ENCODE results near the gene GALNT2.

GALNT2 gene

DNA sequence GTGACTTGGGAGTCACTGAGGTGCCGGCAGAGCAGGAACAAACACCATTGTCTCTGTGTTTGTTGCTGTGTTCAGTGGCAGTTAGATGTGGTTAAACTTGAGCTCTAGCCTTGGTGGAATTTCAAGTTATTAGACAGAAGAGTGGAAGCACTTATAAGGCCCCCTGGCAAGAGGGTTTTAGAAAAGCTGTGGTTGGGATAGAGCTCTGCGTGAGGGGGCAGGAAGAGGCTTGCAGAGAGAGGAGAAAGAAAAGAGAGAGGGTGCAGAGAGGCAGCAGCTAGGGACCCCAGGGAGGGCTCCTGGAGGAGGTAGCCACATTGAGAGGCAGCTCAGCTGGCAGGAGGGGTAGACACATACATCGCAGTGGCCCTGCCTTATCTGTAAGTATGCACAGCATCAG lies 128.2 kb downstream of the GALNT2 start:
- no peak for DNase-seq

DNA sequence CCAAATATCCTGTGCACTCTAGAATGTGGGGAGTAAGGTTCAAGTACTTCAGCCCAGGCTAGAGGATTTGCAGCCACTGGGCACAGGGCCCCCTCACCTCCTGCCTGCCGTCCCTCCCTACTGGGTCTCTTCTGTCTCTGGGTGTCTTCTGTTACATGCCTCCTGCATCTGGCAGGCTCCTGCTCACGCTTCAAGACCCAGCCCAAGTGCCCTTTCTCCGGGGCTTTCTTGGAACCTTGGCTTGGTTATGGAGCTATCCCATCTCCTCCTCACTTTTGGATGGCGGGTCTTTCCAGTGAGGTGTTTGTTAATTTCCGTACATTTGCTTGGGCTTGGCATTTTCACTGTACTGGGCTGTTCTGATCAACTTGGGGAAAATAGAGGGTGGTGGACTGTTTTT lies 129.0 kb downstream of the GALNT2 start:
- no peak for DNase-seq

DNA sequence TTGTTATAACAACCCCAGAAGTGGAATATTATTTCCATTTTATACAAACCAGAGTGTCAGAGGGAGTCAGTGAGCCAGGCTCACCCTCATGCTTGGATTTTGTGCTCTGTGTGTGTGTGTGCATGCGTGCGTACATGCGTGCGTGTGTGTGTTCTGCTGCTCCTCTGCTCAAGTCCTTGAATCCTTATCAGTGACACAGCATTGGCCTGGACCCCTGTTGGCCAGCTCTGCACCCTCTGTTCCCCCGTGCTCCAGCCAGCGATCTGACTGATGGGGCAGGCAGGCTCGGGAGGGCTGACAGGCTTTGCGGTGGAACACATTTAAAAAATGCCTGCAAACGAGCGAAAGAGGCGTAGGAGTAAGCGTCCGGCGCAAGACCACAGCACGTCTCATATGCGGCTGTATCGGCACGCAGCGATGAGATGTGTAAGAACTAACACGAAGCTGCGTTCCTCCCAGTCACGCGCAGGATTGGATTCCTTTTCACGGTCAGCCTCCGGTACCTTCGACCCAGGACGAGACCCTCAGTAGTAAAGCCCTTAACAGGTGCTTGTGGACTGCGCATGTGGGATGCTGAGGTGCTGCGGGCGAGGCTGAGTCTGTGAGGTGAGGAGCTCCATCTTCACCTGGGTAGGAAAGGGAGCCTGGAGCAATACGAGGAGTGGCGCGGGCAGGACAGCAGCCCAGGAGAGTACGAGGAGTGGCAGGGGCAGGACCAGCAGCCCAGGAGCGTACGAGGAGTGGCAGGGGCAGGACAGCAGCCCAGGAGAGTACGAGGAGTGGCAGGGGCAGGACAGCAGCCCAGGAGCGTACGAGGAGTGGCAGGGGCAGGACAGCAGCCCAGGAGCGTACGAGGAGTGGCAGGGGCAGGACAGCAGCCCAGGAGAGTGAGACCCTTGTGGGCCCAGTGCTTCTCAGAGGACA lies 130.9 kb downstream of the GALNT2 start:
- DNase-seq = no peak

- no peak for DNase-seq
These were observed 132.0 kb downstream of the GALNT2 start for GRCh38 chr1:230199034-230199433.

DNA sequence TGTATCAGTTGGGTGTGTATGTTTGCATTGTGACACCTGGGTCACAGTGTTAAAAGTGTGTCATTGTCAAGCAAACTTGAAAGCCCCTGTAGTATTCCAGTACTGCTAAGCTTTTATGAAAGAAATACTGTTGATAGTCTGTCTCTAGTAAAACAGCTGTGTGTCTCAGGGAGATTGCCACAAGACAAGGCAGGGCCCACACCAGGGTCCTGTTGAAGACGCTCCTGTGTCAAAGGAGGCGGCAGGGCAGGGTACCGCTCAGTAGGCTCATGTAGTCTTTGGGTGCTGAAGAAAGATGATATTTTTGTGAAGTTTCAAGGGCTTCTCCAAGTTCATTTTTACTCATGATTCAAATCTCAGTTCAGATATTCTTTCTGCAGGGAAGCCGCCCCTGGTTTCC lies 132.5 kb downstream of the GALNT2 start:
- DNase-seq = no peak

DNA sequence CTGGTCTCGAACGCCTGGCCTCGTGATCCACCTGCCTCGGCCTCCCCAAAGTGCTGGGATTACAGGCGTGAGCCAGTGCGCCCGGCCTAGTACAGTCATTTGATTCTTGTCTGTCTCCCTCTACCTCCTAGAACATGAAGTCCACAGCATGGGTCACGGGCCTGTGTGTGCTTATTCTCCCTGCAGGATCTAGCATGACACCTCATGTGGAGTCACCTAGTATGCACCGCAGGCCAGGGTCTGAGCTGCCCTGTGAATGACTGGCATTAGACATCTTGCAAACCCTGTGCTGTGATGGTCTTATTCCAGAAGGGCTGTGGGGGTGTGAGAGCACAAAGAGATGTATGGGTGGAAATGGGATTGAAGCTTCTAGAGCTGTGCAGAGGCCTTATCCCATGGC lies 133.2 kb downstream of the GALNT2 start:
- DNase-seq = no peak

DNA sequence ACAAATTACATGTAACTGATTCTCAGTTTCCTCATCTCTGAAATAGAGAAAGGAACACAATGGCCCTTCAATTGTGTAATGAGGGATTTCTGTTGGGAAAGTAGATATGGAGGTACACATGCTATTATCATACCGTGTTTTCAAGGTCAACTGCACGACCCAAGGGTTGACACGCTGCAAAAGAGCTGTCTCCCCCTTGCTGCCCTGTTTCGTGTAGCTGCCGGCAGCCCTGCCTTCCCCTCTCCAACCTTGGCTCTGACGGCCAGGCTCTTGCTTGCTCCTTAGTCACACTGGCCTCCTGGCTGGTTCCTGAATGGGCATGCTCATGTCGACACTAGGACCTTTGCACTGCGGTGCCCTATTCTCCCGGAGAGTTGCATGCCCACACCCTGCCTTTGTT lies 134.4 kb downstream of the GALNT2 start:
- no peak for DNase-seq

GRCh38 chr1:230204842-230205241 lies 137.8 kb downstream of the GALNT2 start:
- DNase-seq = no peak

GRCh38 chr1:230205719-230206198 lies 138.7 kb downstream of the GALNT2 start:
- DNase-seq = no peak

DNA sequence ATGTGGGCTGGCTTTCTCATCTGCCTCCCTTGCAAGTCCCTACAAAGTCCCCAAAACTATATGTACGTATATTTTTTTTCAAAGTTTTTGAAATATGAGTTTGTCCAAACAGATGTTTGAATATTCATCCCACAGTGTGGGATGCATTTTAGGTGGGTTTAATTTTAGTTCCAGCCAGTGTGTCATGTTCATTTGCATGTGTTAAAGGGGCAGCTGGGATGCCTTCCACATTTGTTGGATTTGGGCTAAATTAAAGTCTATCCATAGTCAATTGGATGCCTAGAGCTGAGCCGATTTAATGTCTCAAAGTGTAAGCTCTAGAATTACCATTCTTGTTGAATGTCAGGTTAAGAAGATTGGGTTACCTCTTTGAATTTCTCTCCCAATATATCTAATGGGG lies 139.2 kb downstream of the GALNT2 start:
- DNase-seq = no peak

DNA sequence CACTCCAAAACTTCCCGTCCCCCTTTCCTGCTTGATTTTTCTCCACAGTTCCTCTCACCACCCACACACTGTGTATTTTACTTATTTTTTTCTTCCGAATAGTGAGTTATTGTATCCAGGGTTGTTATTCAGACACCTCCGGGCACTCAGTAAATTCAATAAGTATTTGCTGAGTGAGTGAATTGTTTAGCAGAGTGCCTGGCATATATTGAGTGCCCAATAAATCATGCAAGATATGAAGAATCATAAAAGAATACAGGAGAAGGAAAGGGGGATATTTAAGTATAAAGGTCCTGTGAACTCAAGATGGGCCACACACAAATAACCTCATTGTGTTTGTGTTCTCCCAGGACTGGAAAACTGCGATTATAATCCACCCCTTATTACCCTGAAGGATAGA lies 139.9 kb downstream of the GALNT2 start:
- DNase-seq = no peak

DNA sequence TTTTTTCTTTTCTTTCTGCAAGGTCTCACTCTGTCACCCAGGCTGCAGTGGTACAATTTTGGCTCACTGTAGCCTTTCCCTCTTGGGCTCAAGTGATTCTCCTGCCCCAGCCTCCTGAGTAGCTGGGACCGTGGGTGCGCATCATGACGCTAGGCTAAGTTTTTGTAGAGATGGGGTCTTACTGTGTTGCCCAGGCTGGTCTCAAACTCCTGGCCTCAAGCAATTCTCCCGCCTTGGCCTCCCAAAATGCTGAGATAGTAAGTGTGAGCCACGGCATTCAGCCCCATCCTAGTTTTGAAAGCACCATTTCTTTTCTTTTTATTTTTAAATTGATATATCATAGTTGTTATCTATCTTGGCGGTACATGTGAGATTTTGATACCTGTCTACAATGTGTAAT lies 140.6 kb downstream of the GALNT2 start:
- no peak for DNase-seq

- no peak for DNase-seq
These were observed 141.7 kb downstream of the GALNT2 start for GRCh38 chr1:230208619-230209261.

GRCh38 chr1:230210326-230210980 lies 143.4 kb downstream of the GALNT2 start:
- DNase-seq = no peak

GRCh38 chr1:230210981-230211336 lies 143.9 kb downstream of the GALNT2 start:
- no peak for DNase-seq

DNA sequence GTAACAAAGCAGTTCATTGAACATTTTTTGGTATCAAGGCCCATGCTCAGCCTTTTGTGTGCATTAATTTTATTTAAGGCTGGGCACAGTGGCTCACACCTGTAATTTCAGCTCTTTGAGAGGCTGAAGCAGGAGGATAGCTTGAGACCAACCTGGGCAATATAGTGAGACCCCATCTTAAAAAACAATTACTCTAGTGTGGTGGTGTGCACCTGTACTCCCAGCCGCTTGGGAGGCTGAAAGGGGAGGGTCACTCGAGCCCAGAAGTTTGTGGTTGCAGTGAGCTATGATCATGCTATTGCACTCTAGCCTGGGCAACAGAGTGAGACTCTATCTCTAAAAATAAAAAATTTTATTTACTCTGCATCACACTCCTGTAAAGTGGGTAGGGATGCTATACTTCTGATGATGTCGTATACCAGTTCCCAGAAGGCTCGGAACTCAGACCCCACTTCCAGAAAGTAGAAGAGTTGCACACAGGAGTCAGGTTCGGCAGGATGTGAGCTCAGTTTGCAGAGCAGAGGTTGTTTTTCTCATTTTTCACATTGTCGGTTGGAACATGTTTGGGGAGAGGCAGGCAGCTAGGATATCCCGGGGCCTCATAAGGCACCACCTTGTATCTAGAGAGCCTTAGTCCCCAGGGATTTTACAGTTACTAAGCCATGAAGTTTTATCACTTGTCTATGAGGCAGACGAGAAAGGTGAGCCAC lies 144.6 kb downstream of the GALNT2 start:
- DNase-seq = no peak

GRCh38 chr1:230212405-230212936 lies 145.4 kb downstream of the GALNT2 start:
- no peak for DNase-seq

GRCh38 chr1:230215031-230215430 lies 148.0 kb downstream of the GALNT2 start:
- peak; percentile 10 for DNase-seq

- DNase-seq = no peak
These were observed 148.5 kb downstream of the GALNT2 start for GRCh38 chr1:230215529-230215928.

GRCh38 chr1:230216896-230217295 lies 149.9 kb downstream of the GALNT2 start:
- no peak for DNase-seq

- DNase-seq = no peak
These were observed 151.6 kb downstream of the GALNT2 start for GRCh38 chr1:230218667-230219066.

GRCh38 chr1:230219174-230220067 lies 152.4 kb downstream of the GALNT2 start:
- no peak for DNase-seq
